ENCODE data around the gene HIF1A.
A peak's percentile ranks its signal among the peaks of the same experiment; 100 is the strongest.

HIF1A gene

GRCh38 chr14:61710853-61711817, 15.8 kb downstream of the HIF1A start:
- Histone ChIP-seq H3K9me3 (ENCODE audit: low read length) (0 out of 2 replicates have a peak, but pooled peaks cover 2% of the 10 kb centered on the region), H3K4me1 (ENCODE audit: insufficient read depth, low read length, severe bottlenecking) (peaks cover 76% of the 10 kb centered on the region), H3K36me3 (ENCODE audit: insufficient read depth, low read length) (peaks cover 8% of the 10 kb centered on the region), H3K4me3 (ENCODE audit: low read depth, low read length, poor library complexity, severe bottlenecking) (no peak overlapping the region), H3F3A (ENCODE audit: insufficient read depth, low read length) (no peaks in the 10 kb centered on the region; the same call in 1 of the 2 replicates), H3K9me2 (ENCODE audit: low read depth, low read length) (no peaks in the 10 kb centered on the region), H3K79me2 (ENCODE audit: insufficient read depth, low read length) (peaks cover 93% of the 10 kb centered on the region), H4K20me1 (ENCODE audit: insufficient read depth, low read length) (peaks cover 3% of the 10 kb centered on the region; the same call in 1 of the 2 replicates), H3K9ac (ENCODE audit: low read length) (no peak overlapping the region; the same call in 1 of the 2 replicates), H3K27me3 (ENCODE audit: insufficient read depth, low read length) (no peaks in the 10 kb centered on the region), H3K27ac (ENCODE audit: low read depth, low read length, poor library complexity, severe bottlenecking) (peak overlapping the region; percentile 32), H2AFZ (ENCODE audit: low read length) (no peak overlapping the region), H3K4me2 (ENCODE audit: low read length) (peak overlapping the region; percentile 49)
- no peak for TF ChIP-seq EZH2 (IDR thresholded peaks at IDR 0.05; ENCODE audit: borderline replicate concordance, low read length)
- TF ChIP-seq, protein P1, sequence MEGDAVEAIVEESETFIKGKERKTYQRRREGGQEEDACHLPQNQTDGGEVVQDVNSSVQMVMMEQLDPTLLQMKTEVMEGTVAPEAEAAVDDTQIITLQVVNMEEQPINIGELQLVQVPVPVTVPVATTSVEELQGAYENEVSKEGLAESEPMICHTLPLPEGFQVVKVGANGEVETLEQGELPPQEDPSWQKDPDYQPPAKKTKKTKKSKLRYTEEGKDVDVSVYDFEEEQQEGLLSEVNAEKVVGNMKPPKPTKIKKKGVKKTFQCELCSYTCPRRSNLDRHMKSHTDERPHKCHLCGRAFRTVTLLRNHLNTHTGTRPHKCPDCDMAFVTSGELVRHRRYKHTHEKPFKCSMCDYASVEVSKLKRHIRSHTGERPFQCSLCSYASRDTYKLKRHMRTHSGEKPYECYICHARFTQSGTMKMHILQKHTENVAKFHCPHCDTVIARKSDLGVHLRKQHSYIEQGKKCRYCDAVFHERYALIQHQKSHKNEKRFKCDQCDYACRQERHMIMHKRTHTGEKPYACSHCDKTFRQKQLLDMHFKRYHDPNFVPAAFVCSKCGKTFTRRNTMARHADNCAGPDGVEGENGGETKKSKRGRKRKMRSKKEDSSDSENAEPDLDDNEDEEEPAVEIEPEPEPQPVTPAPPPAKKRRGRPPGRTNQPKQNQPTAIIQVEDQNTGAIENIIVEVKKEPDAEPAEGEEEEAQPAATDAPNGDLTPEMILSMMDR (IDR thresholded peaks at IDR 0.05; ENCODE audit: low read length), result no peak

- peaks cover 3% of the 10 kb centered on the region; the same call in 1 of the 2 replicates for H4K20me1 ChIP-seq (ENCODE audit: insufficient read depth, low read length)
- H3K27ac ChIP-seq (ENCODE audit: low read depth, low read length, poor library complexity, severe bottlenecking), result peak overlapping the region; percentile 32
- H3K36me3 ChIP-seq (ENCODE audit: insufficient read depth, low read length), result no peaks in the 10 kb centered on the region
- H3K4me3 ChIP-seq (ENCODE audit: low read depth, low read length, poor library complexity, severe bottlenecking), result no peak overlapping the region
- H2AFZ ChIP-seq (ENCODE audit: low read length), result no peak overlapping the region
- no peaks in the 10 kb centered on the region for H3K27me3 ChIP-seq (ENCODE audit: insufficient read depth, low read length)
- H3K4me1 ChIP-seq (ENCODE audit: insufficient read depth, low read length, severe bottlenecking), result peaks cover 85% of the 10 kb centered on the region
- H3F3A ChIP-seq (ENCODE audit: insufficient read depth, low read length), result no peaks in the 10 kb centered on the region; the same call in 1 of the 2 replicates
- H3K79me2 ChIP-seq (ENCODE audit: insufficient read depth, low read length), result peaks cover 93% of the 10 kb centered on the region
- no peaks in the 10 kb centered on the region for H3K9me3 ChIP-seq (ENCODE audit: low read length)
- TF ChIP-seq EZH2 (IDR thresholded peaks at IDR 0.05; ENCODE audit: borderline replicate concordance, low read length), result no peak
- TF ChIP-seq, protein P1 (IDR thresholded peaks at IDR 0.05; ENCODE audit: low read length), result no peak
- H3K9me2 ChIP-seq (ENCODE audit: low read depth, low read length), result no peaks in the 10 kb centered on the region
- no peak overlapping the region for H3K9ac ChIP-seq (ENCODE audit: low read length)
- peak overlapping the region; percentile 49; the same call in 1 of the 2 replicates for H3K4me2 ChIP-seq (ENCODE audit: low read length)
Observed at GRCh38 chr14:61712137-61712536, 16.8 kb downstream of the HIF1A start.

DNA sequence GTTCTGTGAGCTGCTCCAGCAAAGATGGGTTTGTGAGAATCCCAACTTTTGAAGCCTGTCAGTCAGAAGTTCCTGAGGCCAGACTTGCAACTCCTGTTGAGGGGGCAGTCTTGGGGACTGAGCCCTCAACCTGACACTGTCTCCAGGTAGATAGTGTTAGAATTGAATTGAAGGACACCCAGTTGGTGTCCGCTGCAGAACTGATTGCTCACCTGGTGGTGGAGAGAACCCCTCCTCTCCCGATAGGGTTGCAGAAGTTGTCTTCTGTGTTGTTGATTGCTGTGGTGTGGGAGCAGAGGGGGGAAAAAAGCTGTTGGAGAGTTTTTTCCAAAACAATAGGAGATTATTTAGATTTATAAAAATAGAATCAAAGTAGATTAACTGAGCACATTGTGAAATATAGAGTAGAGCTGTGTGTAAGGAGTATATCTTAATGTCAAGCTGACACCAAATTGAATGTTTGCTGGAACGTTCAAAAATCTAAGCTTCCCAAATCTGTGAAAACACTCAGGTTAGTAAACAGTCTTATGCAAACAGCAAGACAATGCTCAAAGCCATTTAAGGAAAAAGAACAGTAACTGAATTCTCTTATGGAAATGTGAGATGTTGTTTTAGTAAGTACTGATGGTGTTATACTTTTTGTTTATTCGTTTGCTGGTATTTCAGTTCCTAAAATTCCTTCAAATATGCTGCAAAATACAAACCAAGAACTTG, 18.6 kb downstream of the HIF1A start:
- H3K9ac ChIP-seq (ENCODE audit: low read length), result no peak overlapping the region
- no peaks in the 10 kb centered on the region for H3K9me2 ChIP-seq (ENCODE audit: low read depth, low read length)
- no peaks in the 10 kb centered on the region for H3K36me3 ChIP-seq (ENCODE audit: insufficient read depth, low read length)
- H3K4me2 ChIP-seq (ENCODE audit: low read length), result peak overlapping the region; percentile 24; the same call in 1 of the 2 replicates
- H3K4me1 ChIP-seq (ENCODE audit: insufficient read depth, low read length, severe bottlenecking), result peaks cover 100% of the 10 kb centered on the region
- peaks cover 100% of the 10 kb centered on the region for H3K79me2 ChIP-seq (ENCODE audit: insufficient read depth, low read length)
- no peak overlapping the region for H2AFZ ChIP-seq (ENCODE audit: low read length)
- H3K9me3 ChIP-seq (ENCODE audit: low read length), result no peaks in the 10 kb centered on the region
- peaks cover 3% of the 10 kb centered on the region; the same call in 1 of the 2 replicates for H4K20me1 ChIP-seq (ENCODE audit: insufficient read depth, low read length)
- no peaks in the 10 kb centered on the region for H3K27me3 ChIP-seq (ENCODE audit: insufficient read depth, low read length)
- no peak overlapping the region for H3K27ac ChIP-seq (ENCODE audit: low read depth, low read length, poor library complexity, severe bottlenecking)
- no peaks in the 10 kb centered on the region; the same call in 1 of the 2 replicates for H3F3A ChIP-seq (ENCODE audit: insufficient read depth, low read length)
- TF ChIP-seq, protein P1 (IDR thresholded peaks at IDR 0.05; ENCODE audit: low read length), result no peak
- TF ChIP-seq EZH2 (IDR thresholded peaks at IDR 0.05; ENCODE audit: borderline replicate concordance, low read length), result no peak
- no peak overlapping the region for H3K4me3 ChIP-seq (ENCODE audit: low read depth, low read length, poor library complexity, severe bottlenecking)
